GM12878 (cell line): ENCODE data around the gene OPRL1. TPM values are rescaled to one million over a fixed set of nuclear protein-coding genes. Genes with fewer than 3 reads are reported as not detected.

Source experiments
- ATAC-seq: fragments of 200-7000 bp; cut with Tn5 transposase; 3 replicates; pipeline ENCODE4 v1.9.1; 2020; ENCODE audit warnings: mild to moderate bottlenecking, moderate library complexity
- BruUV-seq: library from RNA; stranded (reverse); fragments of 400-500 nt; replicated peaks from 2 replicates; lab custom pipeline; 2021; lab: Mats Ljungman, UMichigan
- CTCF ChIA-PET: fragments of 300-600 bp; sonication (Branson Sonifier 250); formaldehyde crosslinking; extraction: SDS; loops from one replicate; lab custom pipeline; 2021; ENCODE audit warnings: inconsistent platforms; lab: Yijun Ruan, JAX
- POLR2A ChIA-PET: fragments of 350-600 bp; formaldehyde crosslinking; extraction: SDS; loops from one replicate; lab custom pipeline; 2021; ENCODE audit warnings: inconsistent platforms; lab: Charles Lee
- RAD21 ChIA-PET: fragments of 300-600 bp; sonication (Branson Sonifier 250); formaldehyde crosslinking; loops from one replicate; lab custom pipeline; 2023; ENCODE audit warnings: antibody characterized with exemption; ENCODE audit not compliant: unreplicated experiment; lab: Charles Lee
- SMC1A ChIA-PET: fragments of 300-600 bp; sonication (Branson Sonifier 250); formaldehyde crosslinking; loops from one replicate; lab custom pipeline; 2023; ENCODE audit not compliant: unreplicated experiment, uncharacterized antibody; lab: Charles Lee
- DNase-seq: peaks from one replicate; pipeline ENCODE4 v3.0.0-alpha.2; 2011; ENCODE audit warnings: low read depth, low spot score
- FAIRE-seq: peaks from 3 replicates; lab custom pipeline; 2011; peaks lifted over from hg19 to GRCh38; lab: Jason Lieb, UNC
- H2AFZ ChIP-seq: 2 replicates; pipeline ENCODE4 v1.6.0; 2011; ENCODE audit warnings: low read depth, low read length, control low read depth; ENCODE audit not compliant: control insufficient read depth
- H3K27ac ChIP-seq: 2 replicates; pipeline ENCODE4 v1.5.1; 2011; ENCODE audit warnings: control low read depth; ENCODE audit not compliant: control insufficient read depth, insufficient read depth
- H3K27me3 ChIP-seq, 2 experiments: replicated peaks in 1 of 2; 2 replicates each; pipeline versions ENCODE4 v1.6.0 to v1.6.1; 2011; ENCODE audit warnings: low read length in 1 of 2; ENCODE audit not compliant: control insufficient read depth in 2 of 2, insufficient read depth in 2 of 2
- H3K36me3 ChIP-seq, 2 experiments: 2 replicates each; pipeline ENCODE4 v1.5.1; 2011; ENCODE audit warnings: low read length in 1 of 2; ENCODE audit not compliant: control insufficient read depth in 2 of 2, insufficient read depth in 2 of 2
- H3K4me1 ChIP-seq: 2 replicates; pipeline ENCODE4 v1.6.1; 2011; ENCODE audit warnings: mild to moderate bottlenecking, low read length, moderate library complexity, mixed read lengths; ENCODE audit not compliant: control insufficient read depth, insufficient read depth
- H3K4me2 ChIP-seq: 2 replicates; pipeline ENCODE4 v1.6.0; 2011; ENCODE audit warnings: control low read depth; ENCODE audit not compliant: control insufficient read depth, insufficient read depth
- H3K4me3 ChIP-seq: fragments of 200-600 bp; sonication (generic); 2 replicates; pipeline ENCODE4 v1.5.1; 2016
- H3K79me2 ChIP-seq: 2 replicates; pipeline ENCODE4 v1.6.0; 2011; ENCODE audit warnings: low read length; ENCODE audit not compliant: control insufficient read depth, insufficient read depth
- H3K9ac ChIP-seq: 2 replicates; pipeline ENCODE4 v1.8.0; 2011; ENCODE audit warnings: low read length, control low read depth, mixed read lengths; ENCODE audit not compliant: control insufficient read depth, insufficient read depth
- H3K9me3 ChIP-seq: replicated peaks from 3 replicates; pipeline ENCODE4 v1.5.1; 2011; ENCODE audit warnings: mild to moderate bottlenecking, low read length; ENCODE audit not compliant: control insufficient read depth, insufficient read depth
- H4K20me1 ChIP-seq: 2 replicates; pipeline ENCODE4 v1.6.0; 2011; ENCODE audit not compliant: control insufficient read depth, insufficient read depth
- CREM ChIP-seq: IDR thresholded peaks from 2 replicates; pipeline ENCODE4 v1.6.1; 2014; ENCODE audit warnings: antibody characterized with exemption, low read depth
- E4F1 ChIP-seq: fragments of 450-650 bp; IDR thresholded peaks from 2 replicates; pipeline ENCODE4 v1.6.1; 2018; ENCODE audit warnings: borderline replicate concordance, mild to moderate bottlenecking; ENCODE audit not compliant: partially characterized antibody
- EED ChIP-seq: sonication (generic); IDR thresholded peaks from 2 replicates; pipeline ENCODE4 v1.6.1; 2016; ENCODE audit warnings: antibody characterized with exemption, low read depth
- NFYA ChIP-seq: IDR thresholded peaks from 2 replicates; pipeline ENCODE4 v1.6.1; 2011; ENCODE audit warnings: low read depth, mild to moderate bottlenecking, low read length, improper control_type of control experiment, borderline replicate concordance
- NKRF ChIP-seq: fragments of 450-650 bp; conservative IDR thresholded peaks from 2 replicates; pipeline ENCODE4 v1.6.1; 2017; ENCODE audit warnings: mild to moderate bottlenecking, moderate library complexity
- NR2C2 ChIP-seq: IDR thresholded peaks from 2 replicates; pipeline ENCODE4 v1.6.1; 2011; ENCODE audit warnings: borderline replicate concordance, low read depth; ENCODE audit not compliant: control insufficient read depth, insufficient read length
- SPI1 ChIP-seq: IDR thresholded peaks from 2 replicates; pipeline ENCODE4 v1.6.1; 2011; ENCODE audit warnings: low read depth, mild to moderate bottlenecking, low read length, moderate library complexity, borderline replicate concordance; ENCODE audit not compliant: insufficient read depth
- ZBTB4 ChIP-seq: fragments of 450-650 bp; formaldehyde crosslinking; IDR thresholded peaks from 2 replicates; pipeline ENCODE4 v1.4.0; 2022; ENCODE audit warnings: mild to moderate bottlenecking, moderate library complexity
- ZBTB40 ChIP-seq: fragments of 450-650 bp; IDR thresholded peaks from 2 replicates; pipeline ENCODE4 v1.6.1; 2016; ENCODE audit warnings: mild to moderate bottlenecking, moderate library complexity, borderline replicate concordance
- ZNF384 ChIP-seq: IDR thresholded peaks from 2 replicates; pipeline ENCODE4 v1.6.1; 2012; ENCODE audit warnings: low read depth, mild to moderate bottlenecking, low read length, improper control_type of control experiment, borderline replicate concordance
- WGBS: methylation state at CpG from one replicate; pipeline ENCODE4 v1.1.6; 2016; ENCODE audit warnings: low lambda C conversion rate; ENCODE audit not compliant: insufficient replicate concordance, insufficient coverage; ENCODE audit errors: missing lambda C conversion rate; 5-methylcytosine and 5-hydroxymethylcytosine counted together
- in situ Hi-C: fragments of 300-500 bp; cut with MboI; formaldehyde crosslinking; loops from 9 replicates; pipeline ENCODE4 v1.14.3; 2018; ENCODE audit warnings: mixed read lengths
- intact Hi-C: fragments of 100-400 bp; cut with micrococcal nuclease; formaldehyde crosslinking; loops from one replicate; pipeline ENCODE4 v1.14.2; 2022; ENCODE audit not compliant: unreplicated experiment
- polyA plus RNA-seq, 11 experiments: library from polyadenylated mRNA; depleted of rRNA in 4 of 11; unstranded in 6 of 11; stranded (reverse) in 5 of 11; fragments of >200 nt; fragmentation: Nextera tagmentation in 4 of 11; fragmentation: Illumina TruSeq in 1 of 11; extraction: Ambion mirVana in 4 of 11; extraction: Trizol in 1 of 11; gene quantifications; 1 replicate in 1 of 11; 2 replicates in 10 of 11; pipeline versions ENCODE4 v1.2.1 to v1.2.3, GENCODE V29; 2011 to 2016; ENCODE audit warnings: inconsistent platforms in 2 of 11, missing spikeins in 2 of 11, low read depth in 1 of 11
- total RNA-seq, 4 experiments: library from RNA; depleted of rRNA in 3 of 4; stranded (reverse); fragments of >200 nt in 3 of 4; fragmentation: Illumina TruSeq in 1 of 4; extraction: Trizol in 1 of 4; gene quantifications; 2 replicates each; pipeline versions ENCODE4 v1.2.1 to v1.2.3, GENCODE V29; 2013 to 2021

OPRL1 gene
- total and polyA plus RNA-seq, 10 of the 15 experiments (the other 5 are each of a cell fraction or from before 2014, with no cell fraction given) = 0.04 to 0.41 (median 0.24) TPM; not detected in 1

GRCh38 chr20:64096535-64096934 is 16.7 kb downstream of the OPRL1 start:
- no TSS peak for BruUV-seq
- in situ Hi-C loops (no loop called here), intact Hi-C loops (no loop called here)
- CTCF ChIA-PET = no interaction called here
- no peaks in the 10 kb centered on the region for H4K20me1 ChIP-seq
- 84% methylated on average over 6 of the region's 6 CpGs for WGBS
- SMC1A ChIA-PET = no interaction called here
- H3K27ac ChIP-seq = no peak overlapping the region
- H2AFZ ChIP-seq = no peak overlapping the region
- RAD21 ChIA-PET = interaction anchor here (1.3 kb wide), 1 partner anchor 24 kb away, joined by 3 read pairs; no protein-coding TSS in a partner anchor
- POLR2A ChIA-PET = no interaction called here
- DNase-seq (no peak), FAIRE-seq (no peak), ATAC-seq (no peak)
- H3K4me2 ChIP-seq = no peak overlapping the region
- H3K79me2 ChIP-seq = no peaks in the 10 kb centered on the region
- H3K4me1 ChIP-seq = peaks cover 16% of the 10 kb centered on the region
- no peaks in the 10 kb centered on the region for H3K36me3 ChIP-seq
- H3K9ac ChIP-seq = no peak overlapping the region
- no peak overlapping the region for H3K4me3 ChIP-seq
- no peaks in the 10 kb centered on the region for H3K9me3 ChIP-seq
- peaks cover 1 to 6% of the 10 kb centered on the region in 2 experiments; a peak in 3 of 4 replicates for H3K27me3 ChIP-seq
- no peak for TF ChIP-seq ZBTB4 (CRISPR knock-in tag)
- no peak for TF ChIP-seq NFYA
- no peak for TF ChIP-seq CREM
- TF ChIP-seq SPI1 = no peak
- TF ChIP-seq E4F1 = no peak
- TF ChIP-seq NR2C2 = no peak
- no peak for TF ChIP-seq ZBTB40
- TF ChIP-seq NKRF = no peak
- TF ChIP-seq ZNF384 = no peak
- TF ChIP-seq EED = no peak
